Hepatocyte (in vitro differentiated cells): ENCODE data around the gene RALGDS. TPM values are rescaled to one million over a fixed set of nuclear protein-coding genes. Genes with fewer than 3 reads are reported as not detected.
"Not testable (repeated sequence)": the region's sequence is repeated elsewhere in the genome, so short reads cannot be mapped to it uniquely, and the experiment has no call there.

Experiments
- DNase-seq: peaks from one replicate; pipeline ENCODE4 v3.0.0-alpha.2; 2016; ENCODE audit warnings: low spot score
- H2AFZ ChIP-seq: fragments of 200-600 bp; sonication (generic); 2 replicates; pipeline ENCODE4 v1.6.0; 2016; ENCODE audit warnings: antibody characterized with exemption, mild to moderate bottlenecking
- H3K27ac ChIP-seq: fragments of 200-600 bp; sonication (generic); 2 replicates; pipeline ENCODE4 v1.5.1; 2016; ENCODE audit warnings: mild to moderate bottlenecking
- H3K27me3 ChIP-seq: fragments of 200-600 bp; sonication (generic); 2 replicates; pipeline ENCODE4 v1.6.1; 2016
- H3K36me3 ChIP-seq: fragments of 200-600 bp; sonication (generic); replicated peaks from 2 replicates; pipeline ENCODE4 v1.5.1; 2016; ENCODE audit warnings: low read depth; ENCODE audit not compliant: insufficient read depth
- H3K4me1 ChIP-seq: fragments of 200-600 bp; sonication (generic); 2 replicates; pipeline ENCODE4 v1.5.1; 2016; ENCODE audit warnings: mild to moderate bottlenecking, moderate library complexity; ENCODE audit not compliant: insufficient read depth
- H3K4me2 ChIP-seq: fragments of 200-600 bp; sonication (generic); 2 replicates; pipeline ENCODE4 v1.6.0; 2016
- H3K4me3 ChIP-seq: fragments of 200-600 bp; sonication (generic); 2 replicates; pipeline ENCODE4 v1.5.1; 2016; ENCODE audit warnings: mild to moderate bottlenecking
- H3K79me2 ChIP-seq: fragments of 200-600 bp; sonication (generic); 2 replicates; pipeline ENCODE4 v1.6.0; 2017; ENCODE audit warnings: mild to moderate bottlenecking
- H3K9me2 ChIP-seq: fragments of 200-600 bp; sonication (generic); replicated peaks from 2 replicates; pipeline ENCODE4 v1.6.0; 2017; ENCODE audit warnings: mild to moderate bottlenecking; ENCODE audit not compliant: insufficient read depth
- H3K9me3 ChIP-seq: fragments of 200-600 bp; sonication (generic); 2 replicates; pipeline ENCODE4 v1.5.1; 2016; ENCODE audit warnings: low read depth, mild to moderate bottlenecking
- H4K20me1 ChIP-seq: fragments of 200-600 bp; sonication (generic); 2 replicates; pipeline ENCODE4 v1.6.0; 2016; ENCODE audit warnings: mild to moderate bottlenecking; ENCODE audit not compliant: insufficient read depth, poor library complexity, severe bottlenecking
- EZH2 ChIP-seq: fragments of 200-600 bp; sonication (generic); IDR thresholded peaks from 2 replicates; pipeline ENCODE4 v1.6.1; 2016; ENCODE audit warnings: antibody characterized with exemption, mild to moderate bottlenecking, borderline replicate concordance
- EZH2phosphoT487 ChIP-seq: fragments of 200-600 bp; sonication (generic); IDR thresholded peaks from one replicate; pipeline ENCODE4 v1.6.1; 2018; ENCODE audit warnings: antibody characterized with exemption, mild to moderate bottlenecking, low read depth, moderate library complexity; ENCODE audit not compliant: unreplicated experiment, severe bottlenecking
- WGBS: methylation state at CpG from one replicate; pipeline ENCODE4 v1.1.6; 2016; ENCODE audit warnings: low lambda C conversion rate; ENCODE audit errors: missing lambda C conversion rate; 5-methylcytosine and 5-hydroxymethylcytosine counted together
- polyA plus RNA-seq: library from polyadenylated mRNA; unstranded; fragments of >200 nt; fragmentation: Nextera tagmentation; extraction: Ambion mirVana; gene quantifications from 2 replicates; pipeline ENCODE4 v1.2.1, GENCODE V29; 2016
- total RNA-seq: library from RNA; depleted of rRNA; stranded (reverse); fragments of >200 nt; gene quantifications from 2 replicates; pipeline ENCODE4 v1.2.3, GENCODE V29; 2014
- TF ChIP-seq, protein P1 (sequence below): fragments of 200-600 bp; sonication (generic); IDR thresholded peaks from 2 replicates; pipeline ENCODE4 v1.5.1; 2016; ENCODE audit warnings: antibody characterized with exemption, mild to moderate bottlenecking; ENCODE audit not compliant: poor library complexity

RALGDS gene
- total and polyA plus RNA-seq, 2 experiments from 2014 or later: 26.9 to 48.0 TPM

GRCh38 chr9:133068431-133068830, 52.6 kb downstream of the RALGDS start:
- H2AFZ ChIP-seq, H3K27me3 ChIP-seq, H3K4me3 ChIP-seq, H3K9me3 ChIP-seq, H3K4me1 ChIP-seq, H3K9me2 ChIP-seq, H4K20me1 ChIP-seq, H3K4me2 ChIP-seq, H3K36me3 ChIP-seq, H3K79me2 ChIP-seq, DNase-seq, H3K27ac ChIP-seq: not testable (repeated sequence)
- 86% methylated on average over 4 of the region's 15 CpGs for WGBS

DNA sequence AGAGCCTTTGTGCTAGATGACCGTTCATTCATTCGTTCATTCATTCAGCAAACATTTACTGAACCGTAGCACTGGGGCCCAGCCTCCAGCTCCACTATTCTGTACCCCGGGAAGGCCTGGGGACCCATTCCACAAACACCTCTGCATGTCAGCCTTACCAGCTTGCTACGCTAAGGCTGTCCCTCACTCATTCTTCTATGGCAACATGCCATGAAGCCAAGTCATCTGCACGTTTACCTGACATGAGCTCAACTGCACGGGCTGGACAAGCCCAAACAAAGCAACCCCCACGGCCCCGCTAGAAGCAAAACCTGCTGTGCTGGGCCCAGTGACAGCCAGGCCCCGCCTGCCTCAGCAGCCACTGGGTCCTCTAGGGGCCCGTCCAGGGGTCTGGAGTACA, 53.2 kb downstream of the RALGDS start:
- Histone ChIP-seq H3K4me2 (no peak overlapping the region), H2AFZ (no peak overlapping the region)

DNA sequence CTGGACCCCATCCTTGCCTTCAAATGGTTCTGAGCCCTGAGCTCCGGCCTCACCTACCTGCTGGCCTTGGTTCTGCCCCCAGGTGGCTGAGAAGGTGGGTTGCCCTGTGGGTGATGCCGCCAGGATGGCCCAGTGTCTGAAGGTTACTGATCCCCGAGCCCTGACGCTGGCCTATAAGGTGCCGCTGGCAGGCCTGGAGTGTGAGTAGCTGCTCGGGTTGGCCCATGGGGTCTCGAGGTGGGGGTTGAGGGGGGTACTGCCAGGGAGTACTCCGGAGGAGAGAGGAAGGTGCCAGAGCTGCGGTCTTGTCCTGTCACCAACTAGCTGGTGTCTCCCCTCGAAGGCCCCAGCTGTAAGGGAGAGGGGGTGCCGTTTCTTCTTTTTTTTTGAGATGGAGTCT, 54.0 kb downstream of the RALGDS start:
- no peaks in the 10 kb centered on the region for H3K27me3 ChIP-seq
- H3K4me3 ChIP-seq: no peak overlapping the region
- H3K4me2 ChIP-seq: no peak overlapping the region
- no peak for DNase-seq
- H3K4me1 ChIP-seq: no peaks in the 10 kb centered on the region
- H3K36me3 ChIP-seq: no peaks in the 10 kb centered on the region
- no peaks in the 10 kb centered on the region for H3K79me2 ChIP-seq
- WGBS: 93% methylated on average over 9 of the region's 11 CpGs
- no peak overlapping the region for H3K27ac ChIP-seq
- H2AFZ ChIP-seq: no peak overlapping the region
- H3K9me3 ChIP-seq: no peaks in the 10 kb centered on the region
- H4K20me1 ChIP-seq: no peaks in the 10 kb centered on the region
- TF ChIP-seq EZH2: no peak
- TF ChIP-seq EZH2phosphoT487: no peak
- TF ChIP-seq, protein P1, sequence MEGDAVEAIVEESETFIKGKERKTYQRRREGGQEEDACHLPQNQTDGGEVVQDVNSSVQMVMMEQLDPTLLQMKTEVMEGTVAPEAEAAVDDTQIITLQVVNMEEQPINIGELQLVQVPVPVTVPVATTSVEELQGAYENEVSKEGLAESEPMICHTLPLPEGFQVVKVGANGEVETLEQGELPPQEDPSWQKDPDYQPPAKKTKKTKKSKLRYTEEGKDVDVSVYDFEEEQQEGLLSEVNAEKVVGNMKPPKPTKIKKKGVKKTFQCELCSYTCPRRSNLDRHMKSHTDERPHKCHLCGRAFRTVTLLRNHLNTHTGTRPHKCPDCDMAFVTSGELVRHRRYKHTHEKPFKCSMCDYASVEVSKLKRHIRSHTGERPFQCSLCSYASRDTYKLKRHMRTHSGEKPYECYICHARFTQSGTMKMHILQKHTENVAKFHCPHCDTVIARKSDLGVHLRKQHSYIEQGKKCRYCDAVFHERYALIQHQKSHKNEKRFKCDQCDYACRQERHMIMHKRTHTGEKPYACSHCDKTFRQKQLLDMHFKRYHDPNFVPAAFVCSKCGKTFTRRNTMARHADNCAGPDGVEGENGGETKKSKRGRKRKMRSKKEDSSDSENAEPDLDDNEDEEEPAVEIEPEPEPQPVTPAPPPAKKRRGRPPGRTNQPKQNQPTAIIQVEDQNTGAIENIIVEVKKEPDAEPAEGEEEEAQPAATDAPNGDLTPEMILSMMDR: no peak
- H3K9me2 ChIP-seq: no peaks in the 10 kb centered on the region

More for the DNA sequence above, 53.2 kb downstream of the RALGDS start:
- no peaks in the 10 kb centered on the region for H3K36me3 ChIP-seq
- H3K4me3 ChIP-seq: no peak overlapping the region
- 84% methylated on average over 11 of the region's 11 CpGs for WGBS
- H3K27ac ChIP-seq: no peak overlapping the region
- TF ChIP-seq, protein P1: no peak
- TF ChIP-seq EZH2 (no peak), EZH2phosphoT487 (no peak)
- H3K27me3 ChIP-seq: no peaks in the 10 kb centered on the region
- no peaks in the 10 kb centered on the region for H3K79me2 ChIP-seq
- H3K9me2 ChIP-seq: no peaks in the 10 kb centered on the region
- DNase-seq: no peak
- H3K4me1 ChIP-seq: no peaks in the 10 kb centered on the region
- no peaks in the 10 kb centered on the region for H4K20me1 ChIP-seq
- no peaks in the 10 kb centered on the region for H3K9me3 ChIP-seq

- Histone ChIP-seq H2AFZ (no peak overlapping the region), H3K79me2 (no peaks in the 10 kb centered on the region), H3K27ac (no peak overlapping the region), H3K4me3 (no peak overlapping the region), H3K27me3 (no peaks in the 10 kb centered on the region), H3K4me1 (peaks cover 1% of the 10 kb centered on the region), H3K4me2 (no peak overlapping the region), H3K9me2 (no peaks in the 10 kb centered on the region), H3K9me3 (no peaks in the 10 kb centered on the region), H4K20me1 (no peaks in the 10 kb centered on the region), H3K36me3 (no peaks in the 10 kb centered on the region)
- WGBS: 98% methylated on average over 20 of the region's 25 CpGs
- no peak for DNase-seq
- TF ChIP-seq, protein P1: no peak
- TF ChIP-seq EZH2 (no peak), EZH2phosphoT487 (no peak)
Measured at GRCh38 chr9:133066181-133066983, 54.7 kb downstream of the RALGDS start.
